ENCODE results near the gene HORMAD2. TPM values are rescaled to one million over a fixed set of nuclear protein-coding genes. Genes with fewer than 3 reads are reported as not detected.

The HORMAD2 gene
- total RNA-seq, 4 donors from 2014 or later: not detected

GRCh38 chr22:30057375-30057774 is 22.9 kb upstream of the HORMAD2 start:
- TF ChIP-seq CTCF (IDR thresholded peaks at IDR 0.05; ENCODE audit: low read depth): no peak

- TF ChIP-seq CTCF (IDR thresholded peaks at IDR 0.05; ENCODE audit: low read depth): no peak
These were observed 18.0 kb upstream of the HORMAD2 start for GRCh38 chr22:30062259-30062658.

- no peak for TF ChIP-seq CTCF (IDR thresholded peaks at IDR 0.05; ENCODE audit: low read depth)
These were observed 17.3 kb upstream of the HORMAD2 start for GRCh38 chr22:30062950-30063349.

GRCh38 chr22:30064172-30064571 is 16.1 kb upstream of the HORMAD2 start:
- TF ChIP-seq CTCF (IDR thresholded peaks at IDR 0.05; ENCODE audit: low read depth): no peak

GRCh38 chr22:30073743-30074142 is 6.5 kb upstream of the HORMAD2 start:
- no peak for TF ChIP-seq CTCF (IDR thresholded peaks at IDR 0.05; ENCODE audit: low read depth)

GRCh38 chr22:30074147-30074546 is 6.1 kb upstream of the HORMAD2 start:
- TF ChIP-seq CTCF (IDR thresholded peaks at IDR 0.05; ENCODE audit: low read depth): no peak

GRCh38 chr22:30074994-30075393 is 5.3 kb upstream of the HORMAD2 start:
- TF ChIP-seq CTCF (IDR thresholded peaks at IDR 0.05; ENCODE audit: low read depth): no peak

All from subcutaneous adipose tissue (tissue), 4 donors.